GM18520 (cell line): Measurements from ENCODE around the gene CHD6.

Experiments
- ATAC-seq: cut with Tn5 transposase; IDR thresholded peaks from one replicate; pipeline ENCODE4 v1.9.1; 2021; ENCODE audit not compliant: unreplicated experiment

CHD6 gene

GRCh38 chr20:41428285-41428684 is 189.9 kb downstream of the CHD6 start:
- ATAC-seq: no peak

DNA sequence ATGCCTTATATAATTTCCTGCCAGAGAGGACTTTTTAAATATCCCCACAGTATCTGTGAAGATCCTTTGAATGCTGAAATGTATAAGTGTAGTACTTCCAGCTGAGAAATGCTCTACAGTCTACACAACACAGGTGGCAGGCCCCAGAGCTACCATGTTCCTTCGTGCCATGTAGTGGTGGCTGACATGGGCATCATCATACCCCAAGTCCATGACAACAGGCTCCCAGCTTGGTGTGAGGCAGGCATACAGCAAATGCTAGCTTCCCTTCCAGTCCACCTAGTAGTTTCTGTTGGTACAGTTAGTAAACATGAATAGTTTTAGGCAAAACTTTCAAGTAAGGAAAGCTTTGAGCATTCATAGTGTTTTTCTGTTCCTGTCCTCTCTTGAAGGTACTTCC is 190.3 kb downstream of the CHD6 start:
- no peak for ATAC-seq

- ATAC-seq: no peak
Observed at GRCh38 chr20:41426976-41427375, 191.2 kb downstream of the CHD6 start.

GRCh38 chr20:41426086-41426830 is 191.9 kb downstream of the CHD6 start:
- ATAC-seq: no peak

DNA sequence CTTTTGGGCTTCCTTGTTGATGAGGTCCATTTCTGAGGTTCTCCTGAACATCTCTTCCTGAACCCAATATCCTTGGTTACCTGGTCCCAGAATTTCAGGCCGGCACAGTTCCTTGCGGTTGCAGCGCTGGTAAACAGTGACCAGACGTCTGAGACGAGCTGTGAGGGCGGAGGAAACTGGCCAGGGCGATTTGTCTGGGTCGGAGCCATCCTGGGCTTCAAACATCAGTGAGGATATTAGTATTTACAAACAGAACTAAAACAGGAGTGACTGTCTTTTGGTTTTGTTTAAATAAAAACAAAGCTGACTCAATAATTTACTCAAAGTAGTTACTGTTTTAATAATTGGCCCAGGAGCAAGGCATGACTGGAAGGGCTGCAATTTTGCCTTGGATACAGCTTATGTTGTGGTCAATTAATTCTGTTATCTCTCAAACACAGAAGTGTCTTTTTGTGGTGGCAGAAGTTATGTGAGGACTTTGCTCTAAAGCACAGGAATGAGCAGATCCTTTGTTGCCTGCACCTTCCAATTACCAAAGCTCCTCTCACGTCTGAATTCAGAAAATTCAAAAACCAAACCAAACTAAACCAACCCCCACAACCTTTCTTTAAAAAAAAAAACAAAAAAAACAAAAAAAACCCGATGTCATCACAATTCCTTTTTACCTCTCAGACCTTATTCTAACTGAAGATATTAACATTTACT is 192.8 kb downstream of the CHD6 start:
- ATAC-seq: no peak

DNA sequence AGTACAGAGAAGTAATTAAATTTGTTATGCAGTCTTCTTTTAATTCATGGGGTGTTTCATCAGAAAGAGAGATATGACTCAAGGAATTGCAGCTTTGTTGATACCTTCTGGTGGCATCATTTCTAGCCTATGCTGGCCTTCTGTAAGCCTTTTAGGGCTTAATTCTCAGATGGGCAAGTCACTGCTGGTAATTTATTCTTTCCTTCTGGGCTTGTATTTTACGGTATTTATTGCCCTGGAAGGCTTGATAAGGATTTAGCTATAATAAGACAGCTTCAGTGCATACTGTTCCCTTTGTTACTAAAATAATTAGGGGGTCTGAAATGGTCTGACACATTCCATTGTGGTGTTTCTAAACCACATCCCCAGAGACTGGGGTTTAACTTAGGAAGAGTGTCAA is 193.6 kb downstream of the CHD6 start:
- ATAC-seq: no peak

- no peak for ATAC-seq
Observed at GRCh38 chr20:41424011-41424410, 194.2 kb downstream of the CHD6 start.

GRCh38 chr20:41422953-41423352 is 195.2 kb downstream of the CHD6 start:
- ATAC-seq: no peak

GRCh38 chr20:41418739-41419293 is 199.4 kb downstream of the CHD6 start:
- no peak for ATAC-seq

DNA sequence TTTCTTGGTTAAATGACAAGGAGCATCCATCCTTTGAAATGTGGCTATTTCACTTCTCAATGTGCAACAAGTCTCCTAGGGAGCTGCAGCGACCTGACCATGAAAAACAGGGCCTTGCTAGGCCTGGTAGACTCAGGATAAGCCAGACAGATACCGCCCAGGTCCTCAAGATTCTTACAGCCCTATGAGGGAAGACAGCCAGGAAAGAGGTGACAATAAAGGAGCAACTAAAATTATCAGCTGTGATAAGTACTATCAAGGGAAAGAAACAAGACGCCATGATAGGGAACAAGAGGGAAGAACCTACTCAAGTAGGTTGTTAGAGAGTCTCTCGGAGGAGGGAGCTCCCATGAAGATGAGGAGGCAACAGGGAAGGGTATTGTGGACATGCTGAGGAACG is 200.1 kb downstream of the CHD6 start:
- no peak for ATAC-seq

DNA sequence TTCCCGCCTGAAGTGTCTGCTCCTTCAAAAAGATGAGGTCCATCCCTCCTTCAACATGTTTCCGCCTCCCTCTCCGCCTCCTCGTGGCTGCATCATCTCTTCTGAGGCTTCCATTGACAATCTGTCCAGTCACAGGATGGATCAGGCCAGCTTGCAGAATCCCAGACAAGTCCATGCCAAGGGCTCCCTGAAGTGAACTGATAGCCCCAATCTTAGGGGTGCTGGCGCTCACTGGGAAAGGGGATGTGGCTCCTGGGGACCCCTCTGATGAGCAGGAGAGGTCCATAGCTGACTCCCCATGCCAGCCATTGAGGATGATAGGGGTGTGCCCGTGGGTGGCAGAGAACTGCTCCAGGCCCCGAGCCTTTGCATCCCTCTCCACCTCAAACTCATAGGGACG is 203.0 kb downstream of the CHD6 start:
- ATAC-seq: no peak

- ATAC-seq: no peak
Observed at GRCh38 chr20:41413169-41413568, 205.0 kb downstream of the CHD6 start.

DNA sequence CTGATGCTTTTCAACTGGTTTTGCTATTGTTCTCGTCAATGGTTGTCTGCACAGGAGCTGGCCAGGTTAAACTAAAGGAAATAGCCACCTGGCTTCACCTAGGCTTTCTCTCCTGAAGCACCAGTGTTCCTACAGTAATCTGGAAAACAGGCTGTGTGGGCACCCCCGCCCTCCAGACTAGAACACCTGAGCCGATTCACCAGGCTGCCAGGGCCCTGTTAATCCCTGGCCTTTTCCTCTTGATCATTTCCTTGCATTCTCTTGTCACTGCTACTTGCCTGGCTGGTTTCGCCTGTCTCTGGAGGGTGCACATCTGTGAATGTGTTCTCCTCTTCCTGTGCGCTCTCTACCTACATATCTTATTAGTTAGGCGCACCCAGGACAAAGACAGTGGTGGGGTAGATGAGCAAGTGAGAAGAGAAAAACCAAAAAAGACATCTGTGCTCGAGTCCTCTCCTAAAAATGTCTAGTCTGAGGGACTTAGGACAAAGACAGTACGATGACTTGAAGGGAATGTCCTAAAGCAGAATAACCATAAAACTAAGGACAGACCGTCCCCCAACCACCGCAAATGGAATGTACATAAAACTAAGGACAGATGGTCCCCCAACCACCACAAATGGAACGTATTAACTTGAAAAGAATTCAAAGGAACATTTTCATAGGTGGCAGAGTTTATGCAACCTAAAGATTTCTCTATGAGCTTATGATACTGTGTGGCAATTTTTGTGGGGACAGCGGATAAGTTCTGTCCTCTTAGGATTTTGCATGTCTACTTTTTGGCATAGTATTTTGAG is 205.7 kb downstream of the CHD6 start:
- no peak for ATAC-seq

DNA sequence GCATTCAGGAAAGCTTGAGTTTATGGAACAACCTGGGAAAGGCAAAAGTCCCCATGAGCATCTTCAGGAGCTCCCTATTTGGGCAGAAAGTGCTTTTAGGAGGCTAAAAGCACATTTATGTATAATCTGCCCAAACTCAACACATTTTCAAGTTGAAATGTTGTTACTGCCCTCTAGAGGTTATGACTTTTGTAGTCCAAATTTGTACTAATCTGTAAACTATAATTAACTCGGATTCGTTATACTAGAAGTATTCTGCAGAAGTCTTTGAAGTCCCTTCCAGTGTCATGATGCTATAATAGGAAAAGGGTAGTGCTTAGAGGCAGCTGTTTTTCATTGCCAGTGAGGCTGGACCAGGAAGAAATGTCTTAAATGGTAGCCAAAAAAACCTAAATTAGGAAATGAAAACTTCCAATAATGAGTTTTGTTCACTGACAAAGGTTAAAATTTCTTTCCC is 206.8 kb downstream of the CHD6 start:
- no peak for ATAC-seq

GRCh38 chr20:41408986-41409385 is 209.2 kb downstream of the CHD6 start:
- ATAC-seq: no peak

DNA sequence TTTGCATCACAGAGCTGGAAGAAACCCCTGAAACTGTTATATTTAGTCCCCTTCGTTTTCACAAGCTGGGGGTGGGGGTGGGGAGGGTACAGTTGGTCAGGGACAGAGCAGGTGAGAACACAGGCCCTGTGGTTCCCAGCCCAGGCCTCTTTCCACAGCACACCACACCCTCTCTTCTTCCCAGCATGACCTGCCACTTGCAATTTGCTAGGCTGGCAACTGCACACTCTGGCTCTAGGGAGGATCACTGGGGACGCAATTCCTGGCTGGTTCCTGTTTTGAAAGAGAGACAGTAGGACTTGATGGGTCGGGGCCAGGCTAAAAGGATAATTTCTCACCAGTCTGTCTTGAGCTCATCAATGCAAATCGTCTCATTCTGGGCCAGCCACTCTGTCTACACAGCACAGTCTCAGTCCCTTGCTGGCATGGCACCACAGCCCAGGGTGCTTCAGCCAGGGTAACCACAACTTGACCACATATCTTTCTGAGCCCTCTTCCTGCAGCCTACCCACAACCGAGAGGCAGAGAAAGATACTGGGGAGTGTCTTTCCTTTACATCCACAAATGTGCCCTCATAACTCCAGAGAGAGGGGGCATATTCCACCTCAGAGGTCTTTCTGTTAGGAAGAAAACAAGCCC is 209.9 kb downstream of the CHD6 start:
- peak; percentile 74 for ATAC-seq

DNA sequence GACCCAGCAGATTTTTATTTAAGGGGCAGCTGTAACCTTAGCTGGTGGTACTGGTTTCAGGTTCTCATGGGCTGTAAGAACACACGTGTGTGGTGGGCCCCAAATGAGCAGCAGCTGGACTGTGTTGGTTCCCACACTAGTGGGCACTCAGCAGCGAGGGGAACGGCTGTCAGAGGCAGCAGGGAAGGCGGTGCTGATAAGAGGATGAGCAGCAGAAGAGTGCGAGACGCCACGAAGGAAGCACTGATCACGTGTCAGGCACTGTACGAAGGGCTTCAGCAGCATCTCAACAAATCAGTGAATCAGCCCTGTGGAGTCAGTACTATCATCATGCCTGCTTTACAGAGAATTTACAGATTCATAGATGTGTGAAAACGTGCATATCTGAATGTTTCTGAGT is 210.6 kb downstream of the CHD6 start:
- no peak for ATAC-seq

DNA sequence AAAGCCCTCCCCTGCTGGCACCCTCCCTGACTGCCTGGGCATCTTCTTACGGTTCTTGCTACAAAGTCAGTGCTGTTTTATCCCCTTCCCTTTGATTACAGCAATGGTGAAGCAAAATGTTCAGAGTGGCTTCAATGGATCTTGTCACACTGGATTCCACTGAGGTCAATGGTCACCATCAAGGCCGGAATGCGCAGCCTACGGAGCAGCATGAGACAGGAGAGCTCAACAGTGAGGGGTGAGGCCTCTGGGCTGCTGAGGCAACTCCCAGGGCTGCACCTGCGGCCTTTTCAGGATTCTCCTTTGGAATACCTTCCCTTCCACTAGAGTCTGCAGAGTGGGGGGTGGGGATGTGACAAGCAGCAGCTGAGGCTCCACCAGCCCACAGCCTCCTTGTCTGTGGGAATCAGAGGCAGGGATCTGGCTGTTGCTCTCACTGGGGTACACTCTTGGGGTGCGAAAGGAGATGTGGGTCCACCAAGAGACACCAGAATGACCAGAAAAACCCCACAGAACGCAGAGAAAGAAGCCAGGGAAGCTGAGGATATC is 211.2 kb downstream of the CHD6 start:
- no peak for ATAC-seq

- ATAC-seq: no peak
Observed at GRCh38 chr20:41406353-41406752, 211.8 kb downstream of the CHD6 start.

DNA sequence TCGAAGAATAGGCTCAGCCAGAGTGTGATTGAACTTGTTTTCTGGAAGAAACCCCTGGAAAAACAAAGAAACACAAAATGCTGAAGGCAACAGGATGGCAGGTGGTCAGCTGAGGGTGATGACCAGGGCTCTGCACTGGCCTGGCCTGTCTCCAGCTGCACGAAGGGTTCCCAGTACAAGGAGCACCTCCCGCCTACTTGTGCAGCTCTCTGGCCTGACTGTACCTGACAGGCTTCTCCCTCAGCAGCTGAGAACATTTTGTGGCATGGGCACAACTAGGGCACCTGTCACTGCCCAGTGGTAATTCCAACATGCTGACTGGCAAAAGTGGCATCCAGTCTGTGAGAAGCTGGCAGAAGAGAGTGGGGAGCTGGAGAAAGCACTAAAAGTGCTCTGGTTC is 212.7 kb downstream of the CHD6 start:
- ATAC-seq: no peak

DNA sequence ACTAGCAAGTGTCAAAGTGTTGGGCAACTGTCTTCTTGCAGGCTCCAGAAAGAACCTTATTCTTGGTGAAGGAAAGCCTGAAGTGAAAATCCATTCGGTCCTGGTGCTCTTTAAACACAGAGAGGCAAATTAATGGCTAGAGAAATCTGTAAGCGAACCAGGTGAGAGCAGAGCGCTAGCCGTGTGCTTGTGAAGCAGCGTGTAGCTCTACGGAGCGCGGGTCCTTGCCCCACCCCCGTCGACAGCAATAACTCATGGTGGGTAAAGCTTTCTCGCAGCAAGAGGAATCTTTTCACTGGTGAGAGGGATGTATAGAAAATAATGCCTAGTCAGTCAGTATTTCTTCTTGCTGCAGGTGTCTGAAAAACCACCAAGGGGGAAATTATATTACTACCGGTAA is 214.6 kb downstream of the CHD6 start:
- ATAC-seq: no peak
